GM13977 (cell line): ENCODE results near the gene CTNNA2.

ENCODE experiments used
- DNase-seq: peaks from one replicate; pipeline ENCODE4 v3.0.0; 2012; ENCODE audit warnings: low spot score
- in situ Hi-C: fragments of 300-500 bp; cut with MboI; formaldehyde crosslinking; loops from one replicate; pipeline ENCODE4 v1.12.0; 2022; ENCODE audit warnings: low sequenced_read_pairs, low pct_unique_long_range_greater_than_20kb, mixed read lengths, inconsistent platforms; ENCODE audit not compliant: unreplicated experiment
- TF ChIP-seq, protein P1 (sequence below): IDR thresholded peaks from 2 replicates; pipeline ENCODE4 v1.5.1; 2012; ENCODE audit warnings: mild to moderate bottlenecking, control low read depth; ENCODE audit not compliant: insufficient read depth; ENCODE audit errors: extremely low read depth, missing control alignments

Gene CTNNA2

DNA sequence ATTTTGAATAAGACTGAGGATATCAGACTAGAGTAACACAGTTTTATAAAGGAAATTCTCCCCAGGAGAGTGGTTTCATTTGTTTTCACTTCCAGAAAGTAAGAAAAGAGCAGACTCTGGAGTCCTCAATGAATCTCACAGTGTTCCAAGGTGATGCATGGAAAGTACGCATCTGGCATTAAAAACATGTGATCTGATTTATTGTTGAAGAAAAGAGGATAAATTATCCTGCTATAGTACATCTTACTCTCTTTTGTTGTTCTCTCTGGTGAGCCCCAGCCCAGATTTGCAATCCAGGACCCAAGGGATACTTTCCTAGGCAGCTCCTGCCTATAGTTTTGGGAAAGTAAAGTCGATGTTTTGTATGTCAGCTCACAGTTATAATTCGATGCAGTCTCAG lies 285.9 kb downstream of the CTNNA2 start:
- TF ChIP-seq, protein P1, sequence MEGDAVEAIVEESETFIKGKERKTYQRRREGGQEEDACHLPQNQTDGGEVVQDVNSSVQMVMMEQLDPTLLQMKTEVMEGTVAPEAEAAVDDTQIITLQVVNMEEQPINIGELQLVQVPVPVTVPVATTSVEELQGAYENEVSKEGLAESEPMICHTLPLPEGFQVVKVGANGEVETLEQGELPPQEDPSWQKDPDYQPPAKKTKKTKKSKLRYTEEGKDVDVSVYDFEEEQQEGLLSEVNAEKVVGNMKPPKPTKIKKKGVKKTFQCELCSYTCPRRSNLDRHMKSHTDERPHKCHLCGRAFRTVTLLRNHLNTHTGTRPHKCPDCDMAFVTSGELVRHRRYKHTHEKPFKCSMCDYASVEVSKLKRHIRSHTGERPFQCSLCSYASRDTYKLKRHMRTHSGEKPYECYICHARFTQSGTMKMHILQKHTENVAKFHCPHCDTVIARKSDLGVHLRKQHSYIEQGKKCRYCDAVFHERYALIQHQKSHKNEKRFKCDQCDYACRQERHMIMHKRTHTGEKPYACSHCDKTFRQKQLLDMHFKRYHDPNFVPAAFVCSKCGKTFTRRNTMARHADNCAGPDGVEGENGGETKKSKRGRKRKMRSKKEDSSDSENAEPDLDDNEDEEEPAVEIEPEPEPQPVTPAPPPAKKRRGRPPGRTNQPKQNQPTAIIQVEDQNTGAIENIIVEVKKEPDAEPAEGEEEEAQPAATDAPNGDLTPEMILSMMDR = no peak
- DNase-seq = no peak
- in situ Hi-C loops = no loop called here

GRCh38 chr2:79799729-79800128 lies 286.9 kb downstream of the CTNNA2 start:
- no peak for DNase-seq
- in situ Hi-C loops = no loop called here
- TF ChIP-seq, protein P1 = no peak

GRCh38 chr2:79801082-79801481 lies 288.2 kb downstream of the CTNNA2 start:
- TF ChIP-seq, protein P1 = no peak
- in situ Hi-C loops = no loop called here

GRCh38 chr2:79817288-79817687 lies 304.4 kb downstream of the CTNNA2 start:
- in situ Hi-C loops = no loop called here
- TF ChIP-seq, protein P1 = no peak
- no peak for DNase-seq

More at GRCh38 chr2:79801082-79801481, 288.2 kb downstream of the CTNNA2 start:
- DNase-seq = no peak

- DNase-seq = no peak
- TF ChIP-seq, protein P1 = no peak
- in situ Hi-C loops = no loop called here
Measured at GRCh38 chr2:79820281-79820680, 307.4 kb downstream of the CTNNA2 start.

DNA sequence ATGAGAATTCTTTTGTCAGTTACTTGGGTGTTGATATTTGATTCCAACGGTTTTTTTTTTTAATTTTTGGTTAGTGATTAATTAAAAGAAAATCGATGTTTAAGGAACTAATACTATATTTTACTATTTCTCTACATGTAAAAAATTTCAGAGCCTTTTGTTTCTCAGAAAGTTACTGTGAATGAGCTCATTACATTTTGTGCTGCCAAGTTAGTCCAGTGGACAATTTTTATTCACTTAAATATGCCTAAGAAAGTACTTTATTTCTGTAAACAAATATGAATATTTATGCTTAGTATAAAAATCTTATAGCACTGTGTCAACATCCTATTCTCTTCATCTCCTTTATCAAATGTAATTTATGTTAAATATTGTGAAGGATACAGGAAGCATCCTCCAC lies 309.3 kb downstream of the CTNNA2 start:
- in situ Hi-C loops = no loop called here
- DNase-seq = no peak
- TF ChIP-seq, protein P1 = no peak
